ENCODE data around the gene OSGIN1.

OSGIN1 gene, protein sequence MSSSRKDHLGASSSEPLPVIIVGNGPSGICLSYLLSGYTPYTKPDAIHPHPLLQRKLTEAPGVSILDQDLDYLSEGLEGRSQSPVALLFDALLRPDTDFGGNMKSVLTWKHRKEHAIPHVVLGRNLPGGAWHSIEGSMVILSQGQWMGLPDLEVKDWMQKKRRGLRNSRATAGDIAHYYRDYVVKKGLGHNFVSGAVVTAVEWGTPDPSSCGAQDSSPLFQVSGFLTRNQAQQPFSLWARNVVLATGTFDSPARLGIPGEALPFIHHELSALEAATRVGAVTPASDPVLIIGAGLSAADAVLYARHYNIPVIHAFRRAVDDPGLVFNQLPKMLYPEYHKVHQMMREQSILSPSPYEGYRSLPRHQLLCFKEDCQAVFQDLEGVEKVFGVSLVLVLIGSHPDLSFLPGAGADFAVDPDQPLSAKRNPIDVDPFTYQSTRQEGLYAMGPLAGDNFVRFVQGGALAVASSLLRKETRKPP

DNA sequence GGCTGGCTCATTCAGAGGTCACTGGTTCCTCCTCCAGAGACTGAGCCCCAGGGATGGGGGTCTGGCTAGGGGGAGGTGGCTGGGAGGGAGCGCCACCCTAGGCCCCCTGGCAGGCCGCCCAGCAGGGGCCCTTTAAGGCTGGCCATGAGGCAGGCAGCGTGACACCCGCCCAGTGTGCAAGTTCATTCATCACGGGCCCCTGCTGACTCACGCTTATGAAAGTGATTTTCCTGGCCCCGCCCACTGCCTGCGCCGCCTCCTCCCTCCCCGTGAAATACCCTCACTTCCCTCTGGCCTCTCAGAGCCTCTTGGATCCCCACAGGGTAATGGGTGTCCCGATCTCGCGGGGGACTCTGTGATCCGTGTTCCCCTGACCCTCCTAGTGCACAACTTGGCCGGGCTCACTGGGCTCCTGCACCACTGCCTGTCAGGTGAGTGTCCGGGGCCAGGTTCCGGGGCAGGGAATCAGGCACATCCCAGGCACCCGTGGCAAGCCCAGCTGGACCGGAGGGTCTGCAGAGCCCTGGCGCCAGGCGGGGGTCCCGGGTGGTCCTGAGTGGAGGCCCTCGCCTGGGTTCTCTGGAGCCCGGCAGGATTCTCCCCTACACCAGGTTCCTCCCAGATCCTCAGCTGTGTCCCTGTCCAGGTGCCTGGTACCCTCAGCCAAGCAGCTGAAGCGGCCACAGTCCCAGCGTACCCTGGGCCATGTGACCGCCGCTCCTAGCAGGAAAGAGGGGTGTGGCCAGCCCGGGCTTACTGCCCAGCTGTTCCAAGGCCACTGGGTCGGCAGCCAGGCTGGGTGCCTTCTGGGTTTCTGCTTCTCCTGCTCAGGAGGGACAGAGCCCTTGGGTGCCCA lies at the start of gene OSGIN1:
Gene OSGIN1, plus strand, starts transcription at position 301 of the 856 bp plus-strand sequence. CDS start 4,432 bp downstream, outside the sequence.
- FAIRE-seq, result no peak

DNA sequence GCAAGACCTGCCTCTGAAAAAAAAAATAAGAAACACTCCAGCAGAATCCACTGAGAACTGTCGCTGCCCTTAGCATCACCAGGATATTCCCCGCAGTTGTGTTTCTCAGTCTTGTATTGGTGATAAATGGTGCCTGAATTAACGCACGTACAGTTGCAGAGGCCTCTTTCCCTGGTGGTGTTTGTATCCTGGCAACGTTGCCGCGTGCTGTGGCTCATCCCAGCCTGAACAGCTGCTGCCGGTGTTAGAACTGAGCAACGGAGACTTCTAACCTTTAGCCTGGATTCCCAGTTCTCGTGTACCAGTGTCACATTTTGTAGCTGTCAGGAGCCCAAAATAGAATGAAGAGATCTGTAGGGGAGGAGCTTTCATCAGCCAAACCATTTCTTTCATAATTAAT lies 49.3 kb upstream of the OSGIN1 start:
- no peak for FAIRE-seq

DNA sequence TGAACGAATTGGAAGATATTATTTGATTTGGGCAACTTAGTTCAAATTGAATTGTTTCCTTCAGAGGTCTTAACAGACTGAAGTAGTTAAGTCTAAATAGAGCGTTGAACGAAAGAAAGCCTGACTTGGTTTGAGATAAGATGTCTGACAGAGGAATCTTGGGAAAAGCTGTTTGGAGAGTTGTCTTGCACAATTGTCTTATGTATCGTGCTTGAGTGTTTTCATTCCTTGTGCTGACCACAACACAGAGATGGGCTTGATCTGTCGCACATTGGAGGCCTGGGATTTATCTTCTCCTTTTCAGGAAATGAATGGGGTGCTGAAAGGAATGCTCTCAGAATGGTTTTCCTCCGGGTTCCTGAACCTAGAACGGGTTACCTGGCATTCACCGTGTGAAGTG lies 46.4 kb upstream of the OSGIN1 start:
- FAIRE-seq, result no peak

DNA sequence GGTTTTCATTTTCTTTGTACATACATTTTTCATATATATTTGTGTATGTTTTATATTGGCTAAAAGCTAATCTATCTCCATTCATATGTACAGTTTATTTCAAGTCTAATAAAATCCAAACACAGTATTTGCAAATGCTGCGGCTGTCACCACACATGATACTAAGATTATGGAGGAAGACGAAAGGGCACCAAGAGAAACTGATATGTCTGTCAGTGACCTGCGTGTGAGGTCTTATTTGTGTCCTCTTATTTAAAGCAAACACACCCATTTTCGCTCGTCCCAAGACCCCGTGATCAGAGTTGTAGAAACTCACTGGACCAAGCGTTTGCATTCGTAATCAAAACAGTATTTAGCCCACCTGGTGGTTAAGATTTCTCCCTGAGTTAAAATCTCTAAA lies 45.9 kb upstream of the OSGIN1 start:
- no peak for FAIRE-seq

DNA sequence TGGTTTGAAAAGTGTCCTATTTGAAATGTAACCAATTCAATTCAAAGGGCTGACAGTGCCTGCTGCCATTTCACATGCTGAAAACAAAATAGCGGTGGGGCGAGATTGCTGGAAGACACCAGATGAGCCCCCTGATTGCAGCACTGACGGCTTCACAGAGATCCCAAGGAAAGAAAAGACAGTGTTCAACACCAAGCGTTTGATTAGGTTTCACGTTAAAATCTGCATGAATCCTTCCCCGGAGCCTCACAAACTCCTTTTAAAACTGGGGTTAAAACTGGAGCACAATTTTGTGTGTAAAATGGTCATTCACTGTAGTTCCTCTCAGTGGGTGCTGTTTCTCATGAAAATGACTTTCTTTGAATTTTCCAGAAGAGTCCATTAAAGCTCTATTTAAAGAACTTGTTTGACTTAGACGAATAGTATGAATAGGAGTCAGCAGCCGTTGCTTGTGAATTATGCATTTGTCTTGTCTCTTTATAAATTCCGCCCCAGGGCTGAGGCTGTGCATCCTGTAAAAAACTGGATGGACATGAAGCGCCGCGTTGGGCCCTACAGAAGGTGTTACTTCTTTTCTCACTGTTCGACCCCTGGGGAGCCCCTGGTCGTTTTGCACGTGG lies 45.3 kb upstream of the OSGIN1 start:
- FAIRE-seq, result no peak

DNA sequence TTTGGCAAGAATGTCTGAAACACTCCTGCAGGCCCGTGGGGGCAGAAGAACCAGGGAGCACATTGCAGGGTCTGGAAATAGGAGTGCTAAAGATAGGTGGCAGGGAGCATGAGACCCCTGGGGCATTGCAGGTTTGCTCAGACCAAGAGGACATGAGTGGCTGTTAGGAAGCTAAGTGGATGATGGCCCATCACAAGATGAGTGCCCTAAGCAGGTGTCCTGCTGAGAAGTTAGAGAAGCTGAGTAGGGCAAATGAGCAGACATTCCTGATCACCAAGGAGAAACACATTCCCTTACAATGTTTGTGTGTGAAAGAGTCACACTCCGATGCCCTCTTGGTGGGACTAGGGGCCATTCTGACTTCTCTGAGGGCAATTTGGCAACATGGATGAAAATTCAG lies 44.2 kb upstream of the OSGIN1 start:
- no peak for FAIRE-seq

DNA sequence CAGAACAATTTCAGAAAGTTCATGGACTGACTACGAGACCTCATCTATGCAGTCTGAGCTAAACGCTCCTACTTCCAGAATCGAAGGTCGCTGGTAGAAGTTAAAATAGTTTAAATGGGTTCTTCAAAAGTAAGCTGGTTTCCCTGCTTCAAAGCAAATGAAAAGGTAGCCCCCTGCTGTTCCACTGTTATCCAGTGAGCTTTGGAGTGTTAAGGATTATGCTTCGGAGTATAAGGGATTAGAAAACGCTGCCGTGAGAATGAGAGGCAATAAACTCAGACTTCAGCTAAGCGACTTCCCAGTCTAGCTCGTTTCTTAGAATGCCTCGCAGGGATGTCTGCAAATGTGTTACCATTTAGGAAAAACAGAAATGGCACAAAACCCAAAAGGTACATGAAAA lies 41.8 kb upstream of the OSGIN1 start:
- FAIRE-seq, result no peak

DNA sequence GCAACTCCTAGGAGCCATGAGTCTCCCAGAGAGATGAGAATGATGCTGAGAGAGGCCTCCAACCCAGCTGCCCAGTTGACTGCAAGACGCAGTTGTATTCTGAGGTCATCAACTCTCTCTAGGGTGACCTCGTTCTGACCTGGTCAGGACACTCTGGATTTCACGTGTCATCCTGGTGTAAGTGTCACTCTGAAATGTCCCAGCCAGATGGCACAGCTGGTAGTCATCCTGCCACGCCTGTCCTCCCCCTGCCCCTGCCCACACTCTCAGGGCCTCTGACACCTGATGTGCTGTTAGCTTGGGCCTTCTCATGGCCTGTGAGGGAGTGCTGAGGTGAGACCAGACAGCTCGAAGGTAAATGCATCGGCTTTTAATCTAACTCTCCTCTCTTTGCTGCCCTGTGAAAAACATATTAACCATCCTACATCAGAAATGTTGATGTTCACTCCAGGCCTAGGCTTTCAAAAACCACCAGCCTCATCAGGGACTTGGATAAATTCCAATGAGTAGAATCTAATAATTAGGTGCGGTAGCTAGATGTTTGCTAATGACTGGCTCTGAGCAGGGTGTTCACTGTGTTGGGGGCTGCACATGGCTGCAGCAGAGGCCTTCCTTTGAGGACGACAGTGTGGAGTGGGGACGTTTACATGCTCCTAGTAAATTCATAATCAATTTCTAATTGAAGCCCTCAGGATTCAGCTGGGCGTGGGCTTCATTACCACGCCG lies 40.4 kb upstream of the OSGIN1 start:
- no peak for FAIRE-seq

DNA sequence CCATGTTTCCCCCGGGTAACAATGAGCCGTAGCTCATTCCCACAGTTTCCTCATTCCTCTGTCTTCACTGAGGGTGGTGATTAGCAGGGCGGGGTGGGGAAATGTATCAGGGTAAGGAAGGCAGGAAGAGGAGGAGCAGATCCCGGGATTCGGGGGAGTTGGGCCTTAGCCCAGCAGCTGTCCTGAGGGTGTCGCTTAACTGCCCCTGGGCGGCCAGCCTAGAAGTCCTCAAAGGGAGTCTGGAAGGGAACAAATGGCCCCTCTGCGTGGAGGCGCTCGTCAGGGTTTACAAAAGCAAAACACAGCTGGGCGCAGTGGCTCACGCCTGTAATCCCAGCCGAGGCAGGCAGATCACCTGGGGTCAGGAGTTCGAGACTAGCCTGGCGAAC lies 39.8 kb upstream of the OSGIN1 start:
- FAIRE-seq, result no peak

DNA sequence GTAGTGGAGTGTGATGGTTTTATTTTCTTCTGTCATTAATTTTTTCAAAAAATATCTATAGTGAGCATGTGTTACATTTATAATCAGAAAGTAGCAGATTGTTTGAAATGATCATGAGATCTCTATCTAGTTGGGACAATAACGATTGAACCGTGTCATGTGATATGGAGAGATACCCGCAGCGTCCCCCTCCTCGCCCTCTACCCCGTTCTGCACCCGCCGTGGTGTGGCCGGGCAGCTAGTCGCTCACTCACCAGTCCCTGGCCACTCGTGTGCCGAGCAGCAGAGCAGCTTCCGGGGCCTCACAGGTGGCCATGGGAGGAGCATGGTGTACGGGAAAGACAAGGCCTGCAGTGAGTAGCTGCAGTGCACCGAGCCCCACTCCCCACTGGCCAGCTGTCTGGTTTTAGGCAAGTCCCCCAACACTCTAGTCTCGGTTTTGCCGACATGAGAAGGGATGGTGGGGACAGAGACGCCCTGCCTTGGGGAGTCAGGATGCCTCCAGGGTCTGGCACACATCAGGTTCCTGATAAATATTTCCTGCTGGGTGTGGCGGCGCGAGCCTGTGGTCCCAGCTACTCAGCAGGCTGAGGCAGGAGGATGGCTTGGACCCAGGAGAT lies 38.8 kb upstream of the OSGIN1 start:
- FAIRE-seq, result no peak

DNA sequence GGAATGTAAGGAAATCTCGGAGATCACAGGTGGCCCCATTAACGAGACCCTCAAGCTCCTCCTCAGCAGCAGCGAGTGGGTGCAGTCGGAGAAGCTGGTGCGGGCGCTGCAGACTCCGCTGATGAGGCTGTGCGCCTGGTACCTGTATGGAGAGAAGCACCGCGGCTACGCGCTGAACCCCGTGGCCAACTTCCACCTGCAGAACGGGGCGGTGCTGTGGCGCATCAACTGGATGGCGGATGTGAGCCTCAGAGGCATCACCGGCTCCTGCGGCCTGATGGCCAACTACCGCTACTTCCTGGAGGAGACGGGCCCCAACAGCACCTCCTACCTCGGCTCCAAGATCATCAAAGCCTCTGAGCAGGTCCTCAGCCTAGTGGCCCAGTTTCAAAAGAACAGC lies 38.0 kb upstream of the OSGIN1 start:
- no peak for FAIRE-seq

DNA sequence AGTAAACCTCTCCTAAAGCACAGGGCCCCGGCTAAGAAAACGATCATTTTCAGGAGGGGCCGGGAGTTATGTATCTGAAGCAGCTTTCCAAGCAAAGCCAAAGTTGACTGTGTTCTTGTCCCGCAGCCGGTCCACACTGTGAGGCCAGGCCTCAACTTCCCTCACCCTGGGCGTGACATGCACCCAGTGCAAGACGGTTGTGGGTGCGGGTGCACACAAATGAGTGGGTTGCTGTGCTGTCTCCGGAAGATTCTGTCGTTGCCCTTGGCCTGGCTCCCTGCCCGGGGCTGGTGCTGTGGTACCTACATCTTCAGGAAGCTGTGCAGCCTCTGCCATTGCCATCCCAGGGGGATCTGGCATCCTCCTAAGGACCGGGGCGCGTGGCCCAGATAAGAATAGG lies 37.5 kb upstream of the OSGIN1 start:
- no peak for FAIRE-seq

DNA sequence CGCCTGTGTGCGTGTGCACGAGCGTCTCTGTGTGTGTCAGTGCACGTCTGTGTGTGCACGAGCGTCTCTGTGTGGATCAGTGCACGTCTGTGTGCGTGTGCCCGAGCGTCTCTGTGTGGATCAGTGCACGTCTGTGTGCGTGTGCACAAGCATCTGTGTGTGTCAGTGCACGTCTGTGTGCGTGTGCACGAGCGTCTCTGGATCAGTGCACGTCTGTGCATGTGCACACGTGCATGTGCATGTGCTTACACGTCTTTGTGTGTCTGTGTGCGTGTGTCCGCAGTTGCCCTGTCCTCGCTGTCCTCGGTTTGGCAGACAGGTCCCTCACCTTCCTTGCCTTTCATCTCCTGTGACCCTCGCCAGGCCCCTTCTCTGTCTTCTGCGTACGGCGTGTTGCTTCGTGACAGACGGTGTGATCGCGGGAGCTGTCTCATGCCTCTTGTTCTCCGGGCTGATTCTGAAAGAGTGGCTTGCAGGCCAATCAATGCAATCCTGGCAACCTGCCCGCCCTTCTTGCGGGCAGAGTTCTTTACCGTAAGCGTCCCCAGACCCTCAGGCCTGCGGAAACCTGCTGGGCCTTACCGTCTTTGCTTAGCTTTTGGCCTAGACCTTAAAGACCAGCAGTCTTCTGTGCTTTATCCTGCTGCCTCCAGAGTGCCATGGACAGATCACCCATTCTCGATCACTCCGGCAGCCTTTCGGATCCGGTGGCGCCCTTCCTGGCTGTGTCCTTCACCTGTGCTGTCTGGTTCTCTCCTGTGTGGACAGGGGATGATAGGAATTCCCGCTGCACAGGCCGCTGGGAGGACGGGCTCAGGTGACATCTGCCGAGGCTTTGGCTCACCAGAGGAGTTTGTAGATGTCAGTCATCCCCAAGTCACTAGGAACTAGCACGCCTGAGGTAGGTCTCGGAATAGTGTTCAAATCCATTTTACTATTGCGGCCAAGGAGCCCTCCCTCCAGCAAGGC lies 35.6 kb upstream of the OSGIN1 start:
- no peak for FAIRE-seq

DNA sequence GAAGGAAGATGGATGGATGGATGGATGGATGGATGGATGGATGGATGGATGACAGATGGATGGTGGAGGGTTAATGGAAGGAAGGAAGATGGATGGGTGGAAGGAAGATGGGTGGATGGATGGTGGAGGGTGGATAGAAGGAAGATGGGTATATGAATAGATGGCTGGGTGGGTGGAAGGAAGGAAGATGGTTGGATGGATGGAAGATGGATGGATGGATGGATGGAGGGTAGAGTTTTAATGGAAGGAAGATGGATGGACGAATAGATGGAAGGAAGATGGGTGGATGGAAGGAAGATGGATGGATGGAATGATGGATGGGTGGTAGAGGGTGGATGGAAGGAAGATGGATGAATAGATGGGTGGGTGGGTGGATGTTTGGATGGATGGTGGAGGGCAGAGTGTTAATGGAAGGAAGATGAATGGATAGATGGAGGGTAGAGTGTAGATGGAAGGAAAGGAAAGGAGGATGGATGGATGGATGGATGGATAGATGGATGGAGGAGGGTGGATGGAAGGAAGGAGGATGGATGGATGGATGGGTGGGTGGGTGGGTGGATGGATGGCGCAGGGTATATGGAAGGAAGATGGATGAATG lies 32.0 kb upstream of the OSGIN1 start:
- no peak for FAIRE-seq

DNA sequence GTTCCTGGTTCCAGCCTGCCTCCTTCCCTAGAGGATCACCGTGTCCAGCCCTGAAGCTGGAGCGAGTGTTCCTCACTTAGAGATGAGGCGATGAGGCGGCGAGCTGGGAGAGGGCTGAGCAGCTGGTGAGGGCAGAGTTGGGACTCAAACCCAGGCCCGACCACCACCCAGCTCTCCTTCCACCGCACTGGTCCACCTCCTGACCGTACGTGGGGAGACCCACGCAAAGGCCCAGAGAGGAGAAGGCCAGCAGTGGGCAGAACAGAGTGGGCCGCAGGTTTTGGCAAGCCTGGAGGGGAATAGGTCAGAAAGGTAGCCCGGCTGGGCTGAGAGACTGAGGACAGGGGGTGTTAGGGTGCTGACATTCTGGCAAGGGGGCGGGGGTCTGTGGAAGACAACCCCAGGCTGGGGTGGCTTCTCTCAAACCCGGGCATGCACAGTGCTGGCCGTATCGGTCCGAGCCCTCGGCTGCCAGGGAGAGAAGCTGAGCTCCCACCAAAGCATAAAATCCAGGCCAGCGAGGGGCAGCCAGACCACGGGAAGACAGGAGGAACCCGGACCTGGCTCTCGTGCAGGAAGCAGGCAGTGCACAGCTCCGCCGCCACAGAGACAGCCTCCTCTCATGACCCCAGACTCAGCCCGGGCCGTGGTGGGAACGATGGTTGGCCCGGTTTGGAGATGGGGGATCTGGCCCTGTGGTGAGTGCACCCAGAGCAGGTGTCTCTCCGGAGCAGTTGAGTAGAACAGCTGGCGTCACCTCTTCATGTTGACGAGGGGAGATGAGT lies 29.3 kb upstream of the OSGIN1 start:
- no peak for FAIRE-seq

DNA sequence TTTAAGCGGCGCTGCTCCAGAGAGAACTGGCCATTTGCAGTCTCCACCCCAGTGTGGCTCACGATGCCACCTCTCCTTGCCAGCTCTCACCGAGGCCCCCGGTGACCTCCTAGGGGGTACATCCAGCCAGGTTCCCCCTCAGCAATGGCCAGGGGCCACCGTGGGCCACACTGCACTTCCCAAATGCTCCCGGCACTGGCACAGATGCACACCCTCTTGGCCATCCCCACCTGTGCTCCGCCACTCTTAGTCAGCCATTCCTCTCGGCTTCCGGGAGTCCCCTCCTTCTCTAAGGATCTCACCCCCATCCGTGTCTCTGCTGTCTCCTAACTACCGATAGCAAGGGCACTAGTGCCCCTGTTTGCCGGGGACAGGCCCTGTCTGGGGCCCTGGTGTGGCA lies 28.4 kb upstream of the OSGIN1 start:
- FAIRE-seq, result no peak

DNA sequence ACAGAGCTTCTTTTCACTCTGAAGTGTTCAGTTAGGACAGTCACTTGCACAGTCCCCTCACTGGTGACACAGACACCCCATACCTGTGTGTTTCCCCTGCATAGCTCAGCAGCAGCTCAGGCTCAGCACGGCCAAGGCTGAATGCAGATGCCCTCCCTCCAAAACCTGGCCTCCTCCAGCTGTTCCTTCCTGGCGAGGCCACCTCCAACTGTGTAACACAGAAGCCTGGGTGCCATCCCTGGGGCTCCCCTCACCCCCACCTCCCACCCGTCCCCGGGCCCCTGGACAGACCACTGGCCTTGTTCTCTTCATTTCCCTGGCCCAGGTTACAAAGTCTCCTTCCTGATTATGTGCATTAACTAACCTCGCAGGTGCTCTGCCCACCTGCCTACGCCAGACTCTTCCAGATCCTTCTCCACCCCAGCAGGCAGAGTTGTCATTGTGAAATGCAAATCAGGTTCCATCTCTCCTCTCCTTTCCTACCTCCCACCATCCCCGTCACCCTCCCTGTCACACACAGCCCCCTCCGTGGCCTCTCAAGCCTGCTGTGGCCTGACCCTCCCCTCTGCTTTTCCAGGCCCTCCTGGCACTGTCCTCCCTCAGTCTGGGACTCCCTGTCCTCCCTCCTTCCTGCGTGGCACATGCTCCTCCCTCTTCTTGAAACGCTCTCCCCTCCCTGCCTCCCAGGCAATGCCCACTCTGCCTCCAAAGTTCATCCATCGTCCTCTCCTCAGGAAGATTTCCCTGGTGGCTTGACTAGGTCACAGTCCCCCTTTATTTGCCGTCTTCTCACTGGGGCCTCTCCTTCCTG lies 27.7 kb upstream of the OSGIN1 start:
- FAIRE-seq, result no peak

DNA sequence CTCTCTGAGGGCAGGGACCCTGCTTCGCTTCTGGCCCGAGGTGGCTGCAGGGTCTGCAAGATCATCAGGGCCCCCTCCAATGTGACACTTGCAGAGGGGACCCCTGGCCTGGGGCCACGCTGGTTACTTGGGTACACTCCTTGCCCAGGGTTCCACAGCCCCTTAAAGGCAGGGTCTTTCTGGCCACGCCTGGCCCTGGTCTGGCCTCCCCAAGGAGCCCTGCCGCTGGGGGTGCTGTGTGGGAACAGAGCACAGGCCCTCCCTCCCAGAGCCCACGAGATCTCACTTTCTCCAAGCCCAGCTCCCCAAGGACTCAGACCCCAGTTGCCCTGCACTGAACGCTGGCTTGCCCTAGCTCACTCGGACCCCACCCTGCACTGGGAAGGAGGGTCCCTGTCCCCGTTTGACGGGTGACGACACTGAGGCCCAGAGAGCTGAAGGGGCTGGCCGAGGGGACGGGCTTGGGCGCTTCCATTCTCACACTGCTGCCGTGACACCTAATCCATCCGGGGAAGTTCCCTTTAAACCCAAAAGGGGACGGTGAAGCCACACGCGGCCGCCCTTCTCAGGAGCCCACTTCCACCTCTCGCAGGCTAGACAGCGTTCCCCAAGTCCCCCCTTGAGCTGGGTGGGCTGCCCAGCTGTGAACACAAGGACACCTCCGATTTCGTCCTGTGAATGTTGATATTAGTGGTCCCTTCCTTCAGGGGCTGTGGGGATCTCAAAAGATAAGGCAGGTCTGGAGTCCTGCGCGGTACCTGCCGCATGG lies 26.9 kb upstream of the OSGIN1 start:
- no peak for FAIRE-seq
